B cell (primary cell): ENCODE results near the gene SURF6.

Experiments used
- CTCF ChIP-seq: fragments of 200-600 bp; IDR thresholded peaks from one replicate; pipeline ENCODE4 v1.8.0; 2022; ENCODE audit warnings: antibody characterized with exemption, mild to moderate bottlenecking
- EZH2 ChIP-seq: IDR thresholded peaks from 2 replicates; pipeline ENCODE4 v1.6.1; 2012; ENCODE audit warnings: borderline replicate concordance, low read depth, mild to moderate bottlenecking, moderate library complexity, low read length; ENCODE audit not compliant: insufficient read depth, poor library complexity, severe bottlenecking

- no peak for TF ChIP-seq CTCF
- TF ChIP-seq EZH2: no peak
These were observed 4.9 kb upstream of the SURF6 start for GRCh38 chr9:133340916-133341315.
